NOMO-1 treated with dmso at 0.1 percent for 144 hours (cell line): ENCODE results near the gene INPP5A.
"Not testable (repeated sequence)": the region's sequence is repeated elsewhere in the genome, so short reads cannot be mapped to it uniquely, and the experiment has no call there.

Experiments used
- DNase-seq: peaks from one replicate; lab custom pipeline; 2025; ENCODE audit not compliant: unreplicated experiment; lab: John Stamatoyannopoulos, UW

INPP5A gene

GRCh38 chr10:132808383-132809231, 271.0 kb downstream of the INPP5A start:
- no peak for DNase-seq

- no peak for DNase-seq
These were observed 271.9 kb downstream of the INPP5A start for GRCh38 chr10:132809232-132810140.

GRCh38 chr10:132810141-132810806, 272.7 kb downstream of the INPP5A start:
- DNase-seq = no peak

GRCh38 chr10:132810807-132811700, 273.5 kb downstream of the INPP5A start:
- no peak for DNase-seq

GRCh38 chr10:132811891-132812481, 274.4 kb downstream of the INPP5A start:
- no peak for DNase-seq

- DNase-seq = no peak
These were observed 274.9 kb downstream of the INPP5A start for GRCh38 chr10:132812520-132812919.

- DNase-seq = no peak
These were observed 275.4 kb downstream of the INPP5A start for GRCh38 chr10:132813001-132813401.

- no peak for DNase-seq
These were observed 276.2 kb downstream of the INPP5A start for GRCh38 chr10:132813560-132814468.

- DNase-seq = no peak
These were observed 276.9 kb downstream of the INPP5A start for GRCh38 chr10:132814469-132814856.

- no peak for DNase-seq
These were observed 277.7 kb downstream of the INPP5A start for GRCh38 chr10:132815168-132815857.

- DNase-seq = no peak
These were observed 279.1 kb downstream of the INPP5A start for GRCh38 chr10:132816718-132817117.

GRCh38 chr10:132817701-132818211, 280.2 kb downstream of the INPP5A start:
- DNase-seq = no peak

GRCh38 chr10:132820056-132820455, 282.5 kb downstream of the INPP5A start:
- DNase-seq = no peak

GRCh38 chr10:132825783-132826523, 288.4 kb downstream of the INPP5A start:
- DNase-seq = not testable (repeated sequence)

GRCh38 chr10:132826524-132827422, 289.2 kb downstream of the INPP5A start:
- DNase-seq = no peak

- no peak for DNase-seq
These were observed 289.8 kb downstream of the INPP5A start for GRCh38 chr10:132827423-132827789.
